Dermis microvascular lymphatic vessel endothelial cell (primary cell): Measurements from ENCODE around the gene RND2. TPM values are rescaled to one million over a fixed set of nuclear protein-coding genes. Genes with fewer than 3 reads are reported as not detected.
"Not testable (repeated sequence)": the region's sequence is repeated elsewhere in the genome, so short reads cannot be mapped to it uniquely, and the experiment has no call there.

Experiments used
- DNase-seq, 2 donors: peaks; one replicate each; pipeline versions ENCODE4 v3.0.0 to v3.0.0-alpha.2; 2010; ENCODE audit warnings: low read depth in 2 of 2
- total RNA-seq: library from RNA; depleted of rRNA; stranded (reverse); fragments of >200 nt; gene quantifications from 2 replicates; pipeline ENCODE4 v1.2.1, GENCODE V29; 2014

RND2 gene
- total RNA-seq, 1 donor from 2014 or later: 0.13 TPM

- no peak for DNase-seq
Measured at GRCh38 chr17:43026595-43026994, 1.6 kb downstream of the RND2 start.

GRCh38 chr17:43027091-43028032 lies 2.3 kb downstream of the RND2 start:
- DNase-seq: no peak

DNA sequence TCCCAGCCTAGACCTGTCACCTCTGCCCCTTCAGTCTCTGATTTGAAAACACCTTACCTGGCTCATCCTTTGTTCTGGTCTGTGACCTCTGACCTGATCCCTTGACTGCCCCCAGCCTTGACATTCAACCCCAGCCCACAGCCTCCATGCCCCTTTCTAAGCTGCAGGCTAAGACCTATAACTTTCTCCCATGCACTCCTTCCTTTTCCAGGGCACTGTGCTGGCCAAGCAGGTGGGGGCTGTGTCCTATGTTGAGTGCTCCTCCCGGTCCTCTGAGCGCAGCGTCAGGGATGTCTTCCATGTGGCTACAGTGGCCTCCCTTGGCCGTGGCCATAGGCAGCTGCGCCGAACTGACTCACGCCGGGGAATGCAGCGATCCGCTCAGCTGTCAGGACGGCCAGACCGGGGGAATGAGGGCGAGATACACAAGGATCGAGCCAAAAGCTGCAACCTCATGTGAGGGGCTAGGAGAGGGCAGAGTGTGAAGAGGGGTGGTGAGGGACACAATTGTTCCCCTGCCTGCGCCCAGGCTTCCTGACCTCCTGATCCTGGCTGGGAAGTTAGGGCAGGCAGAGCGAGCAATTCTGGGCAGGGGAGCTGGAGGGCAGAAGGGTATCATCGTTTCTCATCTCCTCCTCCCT lies 3.3 kb downstream of the RND2 start:
- DNase-seq: no peak

DNA sequence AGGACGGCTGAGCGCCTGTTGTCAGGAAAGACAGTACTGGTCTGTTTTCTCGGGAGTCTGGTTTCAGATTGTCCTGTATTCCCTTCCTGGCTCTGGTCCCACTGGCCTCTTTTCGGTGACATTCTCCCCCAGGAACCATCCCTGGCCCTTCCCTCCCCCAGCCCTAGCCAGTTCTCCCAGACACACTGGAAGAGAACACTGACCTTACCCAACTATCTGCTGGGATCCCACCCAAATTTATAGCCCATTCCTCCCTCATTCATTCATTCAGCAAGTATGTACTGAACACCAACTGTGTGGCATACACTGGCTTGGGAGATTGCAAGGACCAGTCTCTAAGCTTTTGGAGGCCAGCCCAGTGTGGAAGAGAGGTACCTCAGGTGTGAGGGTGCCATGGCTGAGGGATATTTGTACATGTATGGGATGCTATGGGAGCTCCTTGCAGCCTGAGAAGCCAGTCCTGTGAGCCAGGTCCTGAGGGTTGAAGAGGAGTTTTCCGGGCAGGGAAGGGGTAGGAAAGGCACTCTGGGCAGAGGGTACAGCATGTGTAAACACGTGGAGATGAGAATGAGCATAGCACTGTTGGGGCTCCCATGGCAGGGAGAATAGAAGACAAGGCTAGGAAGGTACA lies 5.2 kb downstream of the RND2 start:
- no peak for DNase-seq

DNA sequence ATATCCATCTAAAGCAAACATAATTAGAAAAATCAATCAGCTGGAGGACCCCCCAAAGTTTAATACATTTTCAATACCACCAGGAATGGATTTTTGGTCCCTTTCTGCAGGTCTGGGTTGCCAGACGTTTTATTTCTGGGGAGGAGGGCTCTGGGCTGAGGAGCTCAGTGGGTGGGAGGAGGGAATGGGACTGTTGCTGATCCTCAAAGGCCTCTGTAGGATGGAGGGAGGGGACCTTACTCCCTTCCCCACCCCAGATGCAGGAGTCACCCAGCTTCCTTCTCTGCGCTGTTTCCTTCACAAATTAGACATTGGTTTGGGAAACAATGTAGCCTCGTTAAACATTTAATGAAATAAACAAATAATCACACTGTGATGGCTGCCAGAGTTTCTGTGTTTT lies 6.6 kb downstream of the RND2 start:
- no peak for DNase-seq

DNA sequence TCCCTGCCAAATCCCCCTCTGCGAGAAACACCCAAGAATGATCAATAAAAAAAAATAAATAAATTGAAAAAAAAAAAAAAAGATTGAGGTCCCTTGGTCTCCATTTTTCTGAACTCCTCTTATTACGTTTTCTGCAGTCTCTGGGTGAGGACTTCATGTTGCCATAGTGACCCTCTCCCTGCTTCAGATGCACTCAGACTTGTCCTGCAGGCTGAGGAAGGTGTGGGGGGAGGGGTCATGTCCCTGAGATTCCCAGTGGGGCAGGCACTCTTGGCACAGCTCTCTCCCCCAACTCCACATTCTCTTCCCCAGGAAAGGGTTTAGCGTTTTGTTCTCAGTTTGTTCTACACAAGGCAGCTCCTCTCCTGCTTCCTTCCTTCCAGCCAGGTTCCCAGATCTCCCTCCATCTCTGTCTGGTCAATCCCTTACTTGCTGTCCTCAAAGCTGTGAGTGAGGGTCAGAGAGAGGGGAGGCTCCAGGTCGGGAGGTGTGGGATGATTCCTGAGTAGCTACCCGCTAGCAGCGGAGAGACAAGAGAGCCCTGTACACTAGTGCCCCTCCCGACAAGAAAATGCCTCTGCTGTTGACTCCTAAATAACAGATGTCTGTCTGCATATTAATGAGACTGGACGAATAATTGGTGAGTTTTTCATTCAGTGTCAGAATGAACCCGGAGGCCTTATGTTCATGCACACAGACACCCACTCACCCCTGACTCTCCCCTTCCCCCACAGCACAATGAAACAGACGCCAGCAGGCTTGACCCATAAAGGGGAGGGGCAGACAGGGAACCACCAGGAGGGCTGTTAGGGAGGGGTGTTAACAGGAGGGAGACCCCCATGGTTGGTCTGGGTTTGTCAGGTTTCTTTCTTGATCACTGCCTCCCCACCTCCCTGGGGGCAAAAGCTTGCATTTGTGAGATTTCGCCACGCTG lies 9.2 kb downstream of the RND2 start:
- no peak for DNase-seq

GRCh38 chr17:43034894-43035293 lies 9.9 kb downstream of the RND2 start:
- no peak for DNase-seq

- DNase-seq: no peak
Measured at GRCh38 chr17:43039646-43040045, 14.6 kb downstream of the RND2 start.

GRCh38 chr17:43040655-43041054 lies 15.6 kb downstream of the RND2 start:
- no peak for DNase-seq

- no peak for DNase-seq
Measured at GRCh38 chr17:43042025-43042628, 17.1 kb downstream of the RND2 start.

DNA sequence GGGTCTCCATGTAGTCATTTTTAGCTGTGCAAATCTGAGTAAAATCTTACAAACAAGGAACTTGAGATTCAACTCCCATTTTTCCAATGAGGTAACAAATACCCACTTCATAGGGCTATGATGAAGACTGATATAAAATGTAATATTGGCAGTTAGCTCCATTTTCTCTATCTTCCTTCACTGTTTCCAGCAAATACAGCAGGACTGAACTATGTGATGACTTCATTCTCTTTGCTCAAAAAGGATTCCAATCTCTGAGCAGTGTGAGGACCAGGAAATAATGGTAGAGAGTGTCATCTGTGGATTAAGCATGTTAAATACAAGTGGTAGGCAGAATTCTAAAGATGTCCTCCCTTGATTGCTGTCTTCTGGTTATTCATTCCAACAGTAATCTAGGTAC lies 18.3 kb downstream of the RND2 start:
- no peak for DNase-seq

- no peak for DNase-seq
Measured at GRCh38 chr17:43044024-43044423, 19.0 kb downstream of the RND2 start.

GRCh38 chr17:43051969-43052368 lies 26.9 kb downstream of the RND2 start:
- DNase-seq: no peak

GRCh38 chr17:43053008-43053407 lies 28.0 kb downstream of the RND2 start:
- not testable (repeated sequence) for DNase-seq

DNA sequence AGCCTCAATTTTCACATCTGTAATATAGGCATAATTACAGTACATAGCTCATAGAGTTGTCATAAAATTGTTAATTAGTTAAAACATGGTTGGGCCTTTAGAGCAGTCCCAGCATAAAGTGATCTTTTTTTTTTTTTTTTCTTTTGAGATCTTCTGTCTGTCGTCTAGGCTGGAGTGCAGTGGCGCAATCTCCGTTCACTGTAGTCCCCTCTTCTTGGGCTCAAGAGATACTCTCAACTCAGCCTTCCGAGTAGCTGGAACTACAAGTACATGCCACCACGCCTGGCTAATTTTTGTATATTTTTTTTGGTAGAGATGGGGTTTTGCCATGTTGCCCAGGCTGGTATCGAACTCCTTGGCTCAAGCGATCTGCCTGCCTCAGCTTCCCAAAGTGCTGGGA lies 31.0 kb downstream of the RND2 start:
- no peak for DNase-seq

DNA sequence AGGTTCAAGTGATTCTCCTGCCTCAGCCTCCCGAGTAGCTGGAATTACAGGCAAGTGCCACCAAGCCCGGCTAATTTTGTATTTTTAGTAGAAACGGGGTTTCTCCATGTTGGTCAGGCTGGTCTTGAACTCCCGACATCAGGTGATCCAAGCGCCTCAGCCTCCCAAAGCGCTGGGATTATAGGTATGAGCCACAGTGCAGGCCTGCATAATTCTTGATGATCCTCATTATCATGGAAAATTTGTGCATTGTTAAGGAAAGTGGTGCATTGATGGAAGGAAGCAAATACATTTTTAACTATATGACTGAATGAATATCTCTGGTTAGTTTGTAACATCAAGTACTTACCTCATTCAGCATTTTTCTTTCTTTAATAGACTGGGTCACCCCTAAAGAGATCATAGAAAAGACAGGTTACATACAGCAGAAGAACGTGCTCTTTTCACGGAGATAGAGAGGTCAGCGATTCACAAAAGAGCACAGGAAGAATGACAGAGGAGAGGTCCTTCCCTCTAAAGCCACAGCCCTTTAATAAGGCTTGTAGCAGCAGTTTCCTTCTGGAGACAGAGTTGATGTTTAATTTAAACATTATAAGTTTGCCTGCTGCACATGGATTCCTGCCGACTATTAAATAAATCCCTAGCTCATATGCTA lies 38.1 kb downstream of the RND2 start:
- no peak for DNase-seq

DNA sequence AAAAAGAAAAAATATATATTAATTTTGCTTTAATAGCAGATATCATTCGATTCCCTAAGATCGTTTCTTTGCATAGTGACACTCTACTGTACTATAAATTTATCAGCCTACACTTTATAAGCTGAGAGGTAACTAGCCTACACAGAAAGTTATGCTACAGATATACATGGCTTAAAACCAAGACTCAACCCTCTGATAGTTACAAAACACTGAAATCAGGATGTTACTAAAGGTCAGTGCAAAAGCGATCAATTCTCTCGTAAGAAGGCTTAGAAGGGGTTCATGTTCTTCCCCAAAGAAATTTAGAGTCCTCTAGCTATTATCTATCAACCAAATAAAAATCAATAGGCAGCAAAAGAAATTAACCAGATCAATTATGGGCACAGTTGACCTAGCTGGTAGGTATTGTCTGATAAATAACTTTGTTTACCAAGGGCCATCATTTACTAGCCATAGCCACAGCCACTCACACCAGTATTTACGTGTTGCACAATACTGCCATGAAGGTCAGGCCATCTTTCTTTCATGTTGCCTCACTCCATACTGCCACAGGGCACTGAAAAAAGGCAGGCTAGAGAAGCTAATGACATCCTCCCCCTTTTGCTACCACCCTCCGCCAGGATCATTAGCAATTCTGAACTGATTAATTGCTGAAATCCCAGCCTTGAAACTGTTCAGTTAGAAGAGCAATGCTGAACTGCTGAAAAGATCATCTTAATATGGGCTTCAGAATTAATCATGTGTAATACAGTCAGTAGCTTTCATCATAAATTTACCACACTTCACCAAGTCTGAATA lies 43.7 kb downstream of the RND2 start:
- no peak for DNase-seq

DNA sequence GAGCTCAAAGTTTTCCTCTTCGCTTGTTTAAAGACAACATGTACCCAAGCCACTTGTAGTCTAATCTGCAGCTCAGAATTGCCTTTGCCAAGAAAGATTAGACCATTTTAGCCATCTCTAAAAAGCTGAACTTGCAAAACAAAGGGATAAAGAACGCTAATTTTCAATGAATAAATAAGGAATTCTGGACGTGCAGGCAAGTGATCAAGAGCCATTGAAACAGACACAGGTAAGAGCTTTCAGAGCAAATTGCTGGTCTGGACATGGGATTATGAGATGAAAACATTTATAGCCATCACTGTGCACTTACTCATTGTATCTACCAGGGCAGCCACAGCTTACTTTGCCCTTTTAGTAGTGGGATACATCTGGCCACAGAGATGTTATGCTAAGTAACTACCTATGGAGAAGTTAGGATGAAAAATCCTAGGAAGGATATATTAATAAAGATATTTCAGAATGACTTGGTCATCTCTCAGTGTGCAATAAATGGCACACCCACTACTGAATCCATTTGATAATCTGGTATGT lies 44.4 kb downstream of the RND2 start:
- no peak for DNase-seq

- no peak for DNase-seq
Measured at GRCh38 chr17:43070257-43070656, 45.2 kb downstream of the RND2 start.
